ENCODE data around the gene TREH. TPM values are rescaled to one million over a fixed set of nuclear protein-coding genes. Genes with fewer than 3 reads are reported as not detected.

Gene TREH
- total RNA-seq, 1 donor from 2014 or later = not detected

GRCh38 chr11:118666371-118666770, 13.1 kb downstream of the TREH start:
- intact Hi-C loops (cut with micrococcal nuclease) = no loop called here

- intact Hi-C loops (cut with micrococcal nuclease) = no loop called here
These were observed 15.5 kb downstream of the TREH start for GRCh38 chr11:118663902-118664301.

- intact Hi-C loops (cut with micrococcal nuclease) = no loop called here
These were observed 16.1 kb downstream of the TREH start for GRCh38 chr11:118663381-118663780.

- intact Hi-C loops (cut with micrococcal nuclease) = no loop called here
These were observed 16.8 kb downstream of the TREH start for GRCh38 chr11:118662401-118663271.

GRCh38 chr11:118661425-118662301, 17.8 kb downstream of the TREH start:
- intact Hi-C loops (cut with micrococcal nuclease) = no loop called here

- intact Hi-C loops (cut with micrococcal nuclease) = no loop called here
These were observed 18.6 kb downstream of the TREH start for GRCh38 chr11:118660681-118661424.

- intact Hi-C loops (cut with micrococcal nuclease) = loop anchor here (1.0 kb wide), 1 partner anchor 296 kb away; the partner anchor contains the start of gene UPK2
These were observed 19.3 kb downstream of the TREH start for GRCh38 chr11:118659953-118660680.

- intact Hi-C loops (cut with micrococcal nuclease) = loop anchor here (1.0 kb wide), 1 partner anchor 297 kb away; the partner anchor contains the start of gene UPK2
These were observed 20.0 kb downstream of the TREH start for GRCh38 chr11:118659314-118659952.

GRCh38 chr11:118658429-118659313, 20.8 kb downstream of the TREH start:
- intact Hi-C loops (cut with micrococcal nuclease) = loop anchor here (1.0 kb wide), 1 partner anchor 298 kb away; the partner anchor contains the start of gene UPK2

- intact Hi-C loops (cut with micrococcal nuclease) = no loop called here
These were observed 21.6 kb downstream of the TREH start for GRCh38 chr11:118657709-118658428.

GRCh38 chr11:118657238-118657637, 22.2 kb downstream of the TREH start:
- intact Hi-C loops (cut with micrococcal nuclease) = no loop called here

GRCh38 chr11:118656563-118657165, 22.8 kb downstream of the TREH start:
- intact Hi-C loops (cut with micrococcal nuclease) = no loop called here

GRCh38 chr11:118655486-118656190, 23.8 kb downstream of the TREH start:
- intact Hi-C loops (cut with micrococcal nuclease) = no loop called here

- intact Hi-C loops (cut with micrococcal nuclease) = no loop called here
These were observed 25.6 kb downstream of the TREH start for GRCh38 chr11:118653684-118654390.

- intact Hi-C loops (cut with micrococcal nuclease) = no loop called here
These were observed 26.7 kb downstream of the TREH start for GRCh38 chr11:118652681-118653181.

GRCh38 chr11:118651820-118652219, 27.6 kb downstream of the TREH start:
- intact Hi-C loops (cut with micrococcal nuclease) = no loop called here

All from T-helper 2 cell treated with Interferon-gamma antibody and Interleukin-4, amounts not matched to agents 100 ng/mL and 5 ng/mL, for 36 hours (primary cell).